GM23338 (cell line): ENCODE data around the gene WFDC12. TPM values are rescaled to one million over a fixed set of nuclear protein-coding genes. Genes with fewer than 3 reads are reported as not detected.

Experiments used
- ATAC-seq: fragments of 200-7000 bp; cut with Tn5 transposase; 3 replicates; pipeline ENCODE4 v1.9.1; 2020
- DNase-seq: peaks from one replicate; pipeline ENCODE4 v3.0.0-alpha.2; 2015; ENCODE audit warnings: low spot score
- H2AFZ ChIP-seq: fragments of 200-600 bp; sonication (generic); 2 replicates; pipeline ENCODE4 v1.8.0; 2016; ENCODE audit warnings: antibody characterized with exemption, mild to moderate bottlenecking, moderate library complexity
- H3F3A ChIP-seq: fragments of 200-600 bp; sonication (generic); replicated peaks from 2 replicates; pipeline ENCODE4 v1.8.0; 2017; ENCODE audit warnings: antibody characterized with exemption, mixed run types, low read depth
- H3K27ac ChIP-seq: fragments of 200-600 bp; sonication (generic); 2 replicates; pipeline ENCODE4 v1.6.1; 2016; ENCODE audit warnings: low read depth
- H3K27me3 ChIP-seq: fragments of 200-600 bp; sonication (generic); 2 replicates; pipeline ENCODE4 v1.8.0; 2016; ENCODE audit warnings: mild to moderate bottlenecking, mixed run types, moderate library complexity; ENCODE audit not compliant: insufficient read depth
- H3K36me3 ChIP-seq: fragments of 200-600 bp; sonication (generic); 2 replicates; pipeline ENCODE4 v1.8.0; 2016; ENCODE audit warnings: mild to moderate bottlenecking; ENCODE audit not compliant: insufficient read depth
- H3K4me1 ChIP-seq: fragments of 200-600 bp; sonication (generic); 2 replicates; pipeline ENCODE4 v1.8.0; 2016; ENCODE audit warnings: mild to moderate bottlenecking, moderate library complexity; ENCODE audit not compliant: insufficient read depth
- H3K4me2 ChIP-seq: fragments of 200-600 bp; sonication (generic); 2 replicates; pipeline ENCODE4 v1.7.1; 2017; ENCODE audit warnings: mixed run types
- H3K4me3 ChIP-seq: fragments of 200-600 bp; sonication (generic); 2 replicates; pipeline ENCODE4 v1.6.1; 2016; ENCODE audit warnings: mixed run types
- H3K79me2 ChIP-seq: fragments of 200-600 bp; sonication (generic); replicated peaks from 2 replicates; pipeline ENCODE4 v1.8.0; 2017; ENCODE audit warnings: mild to moderate bottlenecking; ENCODE audit not compliant: insufficient read depth
- H3K9me2 ChIP-seq: fragments of 200-600 bp; sonication (generic); 2 replicates; pipeline ENCODE4 v1.8.0; 2017; ENCODE audit not compliant: insufficient read depth
- H4K20me1 ChIP-seq: fragments of 200-600 bp; sonication (generic); replicated peaks from 2 replicates; pipeline ENCODE4 v1.8.0; 2017; ENCODE audit warnings: mild to moderate bottlenecking; ENCODE audit not compliant: insufficient read depth
- H3K27ac Mint-ChIP-seq: 2 replicates; pipeline ENCODE4 v1.8.0; 2020; ENCODE audit warnings: inconsistent platforms, mild to moderate bottlenecking, moderate library complexity, mixed read lengths
- H3K27me3 Mint-ChIP-seq: 3 replicates; pipeline ENCODE4 v1.8.0; 2022; ENCODE audit warnings: low read depth, mild to moderate bottlenecking, moderate library complexity, mixed read lengths, inconsistent platforms; ENCODE audit not compliant: insufficient read depth, poor library complexity
- H3K36me3 Mint-ChIP-seq: 3 replicates; pipeline ENCODE4 v1.8.0; 2021; ENCODE audit warnings: low read depth, mild to moderate bottlenecking, inconsistent platforms, moderate library complexity, mixed read lengths
- H3K4me1 Mint-ChIP-seq: 3 replicates; pipeline ENCODE4 v1.8.0; 2020; ENCODE audit warnings: mild to moderate bottlenecking, inconsistent platforms, mixed read lengths
- H3K4me3 Mint-ChIP-seq: 3 replicates; pipeline ENCODE4 v1.8.0; 2021; ENCODE audit warnings: moderate library complexity, mild to moderate bottlenecking, inconsistent platforms, mixed read lengths
- H3K9me3 Mint-ChIP-seq: 3 replicates; pipeline ENCODE4 v1.8.0; 2020; ENCODE audit warnings: moderate library complexity, mild to moderate bottlenecking, inconsistent platforms, mixed read lengths
- EZH2 ChIP-seq: fragments of 200-600 bp; sonication (generic); IDR thresholded peaks from one replicate; pipeline ENCODE4 v1.8.0; 2017; ENCODE audit warnings: antibody characterized with exemption, mild to moderate bottlenecking, low read depth; ENCODE audit not compliant: unreplicated experiment
- EZH2phosphoT487 ChIP-seq: fragments of 200-600 bp; sonication (generic); IDR thresholded peaks from one replicate; pipeline ENCODE4 v1.8.1; 2018; ENCODE audit warnings: antibody characterized with exemption; ENCODE audit not compliant: unreplicated experiment
- JUNB ChIP-seq: IDR thresholded peaks from one replicate; pipeline ENCODE4 v1.6.1; 2016; ENCODE audit warnings: antibody characterized with exemption; ENCODE audit not compliant: unreplicated experiment
- NANOG ChIP-seq: IDR thresholded peaks from 2 replicates; pipeline ENCODE4 v1.6.1; 2016; ENCODE audit warnings: antibody characterized with exemption, borderline replicate concordance
- POLR2AphosphoS5 ChIP-seq: IDR thresholded peaks from 2 replicates; pipeline ENCODE4 v1.6.1; 2016; ENCODE audit warnings: antibody characterized with exemption, low read depth
- STAT1 ChIP-seq: IDR thresholded peaks from one replicate; pipeline ENCODE4 v1.6.1; 2016; ENCODE audit warnings: antibody characterized with exemption; ENCODE audit not compliant: unreplicated experiment
- ZNF114 ChIP-seq: fragments of 250-450 bp; sonication (Bioruptor Pico); IDR thresholded peaks from 2 replicates; pipeline ENCODE4 v1.5.0; 2020; ENCODE audit warnings: mild to moderate bottlenecking, moderate library complexity
- polyA plus RNA-seq: library from polyadenylated mRNA; unstranded; fragments of >200 nt; fragmentation: Nextera tagmentation; extraction: Ambion mirVana; gene quantifications from 2 replicates; pipeline ENCODE4 v1.2.1, GENCODE V29; 2016
- total RNA-seq: library from RNA; depleted of rRNA; stranded (reverse); fragments of >200 nt; shearing (Covaris generic); gene quantifications from 2 replicates; pipeline ENCODE4 v1.2.3, GENCODE V29; 2014
- TF ChIP-seq, protein P1 (sequence below): IDR thresholded peaks from 2 replicates; pipeline ENCODE4 v1.6.1; 2016; ENCODE audit warnings: antibody characterized with exemption
- TF ChIP-seq, protein P2 (sequence below), 2 experiments: fragments of 200-600 bp in 1 of 2; sonication (generic) in 1 of 2; conservative IDR thresholded peaks; 2 replicates each; pipeline versions ENCODE4 v1.5.1 to v1.6.1; 2016 to 2017; ENCODE audit warnings: antibody characterized with exemption in 2 of 2, low read depth in 2 of 2, mild to moderate bottlenecking in 2 of 2, moderate library complexity in 1 of 2
- TF ChIP-seq, protein P3 (sequence below): IDR thresholded peaks from one replicate; pipeline ENCODE4 v1.6.1; 2018; ENCODE audit warnings: antibody characterized with exemption; ENCODE audit not compliant: unreplicated experiment

The WFDC12 gene
- total and polyA plus RNA-seq, 2 experiments from 2014 or later = not detected

DNA sequence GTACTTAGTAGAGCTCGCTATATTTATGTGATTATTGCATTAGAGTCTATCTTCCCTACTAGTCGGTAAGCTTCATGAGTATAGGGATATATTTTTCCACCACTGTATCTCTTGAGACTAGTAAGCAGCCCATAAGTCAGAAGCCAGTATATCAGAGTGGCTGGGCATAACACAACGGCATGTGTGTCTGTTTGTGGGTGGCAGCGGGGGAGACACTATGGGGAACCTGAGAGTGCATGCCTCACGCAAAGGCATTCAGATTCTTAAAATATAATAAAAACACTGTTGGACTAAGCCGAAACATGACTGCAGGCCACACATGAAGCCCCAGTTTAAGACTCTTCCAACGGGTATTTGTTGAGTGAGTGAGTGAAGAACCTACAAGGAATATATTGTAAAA, 31.4 kb downstream of the WFDC12 start:
- H3K4me3 Mint-ChIP-seq = no peak overlapping the region
- Histone ChIP-seq H4K20me1 (no peaks in the 10 kb centered on the region), H3K27me3 (peaks cover 15% of the 10 kb centered on the region), H3K79me2 (no peaks in the 10 kb centered on the region), H3K27ac (no peak overlapping the region), H3K9me2 (no peaks in the 10 kb centered on the region), H3K4me3 (no peak overlapping the region), H3K4me1 (peaks cover 4% of the 10 kb centered on the region; the same call in 1 of the 2 replicates), H3F3A (0 out of 2 replicates have a peak, but pooled peaks cover 5% of the 10 kb centered on the region), H3K4me2 (no peak overlapping the region), H3K36me3 (no peaks in the 10 kb centered on the region), H2AFZ (no peak overlapping the region)
- no peak for TF ChIP-seq ZNF114 (CRISPR knock-in tag)
- TF ChIP-seq STAT1 = no peak
- no peak for TF ChIP-seq NANOG
- TF ChIP-seq EZH2phosphoT487 = no peak
- TF ChIP-seq, protein P1, sequence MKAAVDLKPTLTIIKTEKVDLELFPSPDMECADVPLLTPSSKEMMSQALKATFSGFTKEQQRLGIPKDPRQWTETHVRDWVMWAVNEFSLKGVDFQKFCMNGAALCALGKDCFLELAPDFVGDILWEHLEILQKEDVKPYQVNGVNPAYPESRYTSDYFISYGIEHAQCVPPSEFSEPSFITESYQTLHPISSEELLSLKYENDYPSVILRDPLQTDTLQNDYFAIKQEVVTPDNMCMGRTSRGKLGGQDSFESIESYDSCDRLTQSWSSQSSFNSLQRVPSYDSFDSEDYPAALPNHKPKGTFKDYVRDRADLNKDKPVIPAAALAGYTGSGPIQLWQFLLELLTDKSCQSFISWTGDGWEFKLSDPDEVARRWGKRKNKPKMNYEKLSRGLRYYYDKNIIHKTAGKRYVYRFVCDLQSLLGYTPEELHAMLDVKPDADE = no peak
- TF ChIP-seq, protein P2, sequence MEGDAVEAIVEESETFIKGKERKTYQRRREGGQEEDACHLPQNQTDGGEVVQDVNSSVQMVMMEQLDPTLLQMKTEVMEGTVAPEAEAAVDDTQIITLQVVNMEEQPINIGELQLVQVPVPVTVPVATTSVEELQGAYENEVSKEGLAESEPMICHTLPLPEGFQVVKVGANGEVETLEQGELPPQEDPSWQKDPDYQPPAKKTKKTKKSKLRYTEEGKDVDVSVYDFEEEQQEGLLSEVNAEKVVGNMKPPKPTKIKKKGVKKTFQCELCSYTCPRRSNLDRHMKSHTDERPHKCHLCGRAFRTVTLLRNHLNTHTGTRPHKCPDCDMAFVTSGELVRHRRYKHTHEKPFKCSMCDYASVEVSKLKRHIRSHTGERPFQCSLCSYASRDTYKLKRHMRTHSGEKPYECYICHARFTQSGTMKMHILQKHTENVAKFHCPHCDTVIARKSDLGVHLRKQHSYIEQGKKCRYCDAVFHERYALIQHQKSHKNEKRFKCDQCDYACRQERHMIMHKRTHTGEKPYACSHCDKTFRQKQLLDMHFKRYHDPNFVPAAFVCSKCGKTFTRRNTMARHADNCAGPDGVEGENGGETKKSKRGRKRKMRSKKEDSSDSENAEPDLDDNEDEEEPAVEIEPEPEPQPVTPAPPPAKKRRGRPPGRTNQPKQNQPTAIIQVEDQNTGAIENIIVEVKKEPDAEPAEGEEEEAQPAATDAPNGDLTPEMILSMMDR (conservative IDR thresholded peaks at IDR 0.05; ENCODE audit: low read depth in 2 of 2) = no peak
- TF ChIP-seq JUNB = no peak
- TF ChIP-seq, protein P3, sequence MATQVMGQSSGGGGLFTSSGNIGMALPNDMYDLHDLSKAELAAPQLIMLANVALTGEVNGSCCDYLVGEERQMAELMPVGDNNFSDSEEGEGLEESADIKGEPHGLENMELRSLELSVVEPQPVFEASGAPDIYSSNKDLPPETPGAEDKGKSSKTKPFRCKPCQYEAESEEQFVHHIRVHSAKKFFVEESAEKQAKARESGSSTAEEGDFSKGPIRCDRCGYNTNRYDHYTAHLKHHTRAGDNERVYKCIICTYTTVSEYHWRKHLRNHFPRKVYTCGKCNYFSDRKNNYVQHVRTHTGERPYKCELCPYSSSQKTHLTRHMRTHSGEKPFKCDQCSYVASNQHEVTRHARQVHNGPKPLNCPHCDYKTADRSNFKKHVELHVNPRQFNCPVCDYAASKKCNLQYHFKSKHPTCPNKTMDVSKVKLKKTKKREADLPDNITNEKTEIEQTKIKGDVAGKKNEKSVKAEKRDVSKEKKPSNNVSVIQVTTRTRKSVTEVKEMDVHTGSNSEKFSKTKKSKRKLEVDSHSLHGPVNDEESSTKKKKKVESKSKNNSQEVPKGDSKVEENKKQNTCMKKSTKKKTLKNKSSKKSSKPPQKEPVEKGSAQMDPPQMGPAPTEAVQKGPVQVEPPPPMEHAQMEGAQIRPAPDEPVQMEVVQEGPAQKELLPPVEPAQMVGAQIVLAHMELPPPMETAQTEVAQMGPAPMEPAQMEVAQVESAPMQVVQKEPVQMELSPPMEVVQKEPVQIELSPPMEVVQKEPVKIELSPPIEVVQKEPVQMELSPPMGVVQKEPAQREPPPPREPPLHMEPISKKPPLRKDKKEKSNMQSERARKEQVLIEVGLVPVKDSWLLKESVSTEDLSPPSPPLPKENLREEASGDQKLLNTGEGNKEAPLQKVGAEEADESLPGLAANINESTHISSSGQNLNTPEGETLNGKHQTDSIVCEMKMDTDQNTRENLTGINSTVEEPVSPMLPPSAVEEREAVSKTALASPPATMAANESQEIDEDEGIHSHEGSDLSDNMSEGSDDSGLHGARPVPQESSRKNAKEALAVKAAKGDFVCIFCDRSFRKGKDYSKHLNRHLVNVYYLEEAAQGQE = no peak
- peaks cover 4% of the 10 kb centered on the region; the same call in 2 of the 3 replicates for H3K9me3 Mint-ChIP-seq
- peaks cover 8% of the 10 kb centered on the region for H3K4me1 Mint-ChIP-seq
- ATAC-seq (no peak), DNase-seq (no peak)
- no peak overlapping the region for H3K27ac Mint-ChIP-seq
- H3K36me3 Mint-ChIP-seq = peaks cover 3% of the 10 kb centered on the region; the same call in 1 of the 3 replicates
- H3K27me3 Mint-ChIP-seq = peaks cover 15% of the 10 kb centered on the region

DNA sequence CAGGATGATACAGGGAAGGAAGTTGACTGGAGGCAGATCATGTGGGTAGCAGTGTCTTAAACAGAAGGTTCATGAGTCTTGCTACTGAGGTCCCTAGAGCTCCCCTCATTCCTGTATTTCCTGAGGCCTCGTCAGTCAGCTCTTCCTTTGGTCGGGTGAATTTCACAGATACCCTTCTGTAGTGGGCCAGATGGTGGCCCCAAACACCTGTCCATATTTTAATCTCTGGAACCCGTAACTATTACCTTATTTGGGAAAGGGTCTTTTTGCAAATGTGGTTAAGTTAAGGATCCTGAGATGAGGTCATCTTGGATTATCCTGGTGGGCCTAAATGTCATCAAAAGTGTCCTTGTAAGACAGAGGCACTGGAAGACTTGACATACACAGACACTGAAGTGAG, 32.9 kb downstream of the WFDC12 start:
- peaks cover 6% of the 10 kb centered on the region; the same call in 1 of the 2 replicates for H3K4me1 ChIP-seq
- no peak for DNase-seq
- no peaks in the 10 kb centered on the region for H3K9me2 ChIP-seq
- Mint-ChIP-seq H3K4me1 (peaks cover 14% of the 10 kb centered on the region), H3K4me3 (no peak overlapping the region), H3K27ac (no peak overlapping the region), H3K36me3 (no peaks in the 10 kb centered on the region; the same call in 2 of the 3 replicates), H3K9me3 (no peaks in the 10 kb centered on the region), H3K27me3 (peaks cover 5% of the 10 kb centered on the region)
- H2AFZ ChIP-seq = no peak overlapping the region
- no peaks in the 10 kb centered on the region for H3F3A ChIP-seq
- no peak overlapping the region for H3K27ac ChIP-seq
- no peaks in the 10 kb centered on the region for H3K27me3 ChIP-seq
- H3K4me2 ChIP-seq = no peak overlapping the region
- H3K36me3 ChIP-seq = no peaks in the 10 kb centered on the region; the same call in 1 of the 2 replicates
- no peak overlapping the region for H3K4me3 ChIP-seq
- H3K79me2 ChIP-seq = no peaks in the 10 kb centered on the region
- no peaks in the 10 kb centered on the region for H4K20me1 ChIP-seq
- ATAC-seq = no peak
- TF ChIP-seq, protein P1 = no peak
- TF ChIP-seq EZH2 (no peak), STAT1 (no peak), JUNB (no peak), ZNF114 (CRISPR knock-in tag) (no peak), EZH2phosphoT487 (no peak), POLR2AphosphoS5 (no peak)
- TF ChIP-seq, protein P3 = no peak
- TF ChIP-seq, protein P2 (conservative IDR thresholded peaks at IDR 0.05; ENCODE audit: low read depth in 2 of 2) = no peak
